ENCODE data around the gene TP53BP1.

Gene TP53BP1

GRCh38 chr15:43511012-43511885 lies 18.3 kb upstream of the TP53BP1 start:
- TF ChIP-seq ZNF274 (IDR thresholded peaks at IDR 0.05; ENCODE audit: low read depth, low read length) = no peak
- no peak for TF ChIP-seq YY1 (IDR thresholded peaks at IDR 0.05; ENCODE audit: insufficient read depth, insufficient read length)
- no peak for TF ChIP-seq SUZ12 (IDR thresholded peaks at IDR 0.05; ENCODE audit: extremely low read depth, insufficient read depth, insufficient read length)
- Histone ChIP-seq H3K4me3 (ENCODE audit: insufficient read length, low read depth) (peak overlapping the region; percentile 42), H3K9me3 (ENCODE audit: insufficient read depth, low read length) (no peaks in the 10 kb centered on the region), H3K4me1 (ENCODE audit: insufficient read depth, insufficient read length) (peaks cover 12% of the 10 kb centered on the region), H3K36me3 (ENCODE audit: insufficient read depth, insufficient read length, low read length) (no peaks in the 10 kb centered on the region), H3K27me3 (ENCODE audit: insufficient read depth, insufficient read length) (peaks cover 27% of the 10 kb centered on the region), H3K9ac (ENCODE audit: insufficient read length, low read depth) (peak overlapping the region; percentile 33)
- no peak for DNase-seq (ENCODE audit: low read depth, low spot score)

- H3K4me3 ChIP-seq (ENCODE audit: insufficient read length, low read depth) = peak overlapping the region; percentile 46
- H3K4me1 ChIP-seq (ENCODE audit: insufficient read depth, insufficient read length) = peaks cover 12% of the 10 kb centered on the region
- H3K9ac ChIP-seq (ENCODE audit: insufficient read length, low read depth) = peak overlapping the region; percentile 63
- no peaks in the 10 kb centered on the region for H3K36me3 ChIP-seq (ENCODE audit: insufficient read depth, insufficient read length, low read length)
- DNase-seq (ENCODE audit: low read depth, low spot score) = peak; percentile 95
- peaks cover 27% of the 10 kb centered on the region for H3K27me3 ChIP-seq (ENCODE audit: insufficient read depth, insufficient read length)
- H3K9me3 ChIP-seq (ENCODE audit: insufficient read depth, low read length) = no peaks in the 10 kb centered on the region
- TF ChIP-seq SUZ12 (IDR thresholded peaks at IDR 0.05; ENCODE audit: extremely low read depth, insufficient read depth, insufficient read length) = no peak
- TF ChIP-seq ZNF274 (IDR thresholded peaks at IDR 0.05; ENCODE audit: low read depth, low read length) = no peak
- no peak for TF ChIP-seq YY1 (IDR thresholded peaks at IDR 0.05; ENCODE audit: insufficient read depth, insufficient read length)
Observed at GRCh38 chr15:43510200-43511011, 17.4 kb upstream of the TP53BP1 start.

- peaks cover 27% of the 10 kb centered on the region for H3K27me3 ChIP-seq (ENCODE audit: insufficient read depth, insufficient read length)
- TF ChIP-seq ZNF274 (IDR thresholded peaks at IDR 0.05; ENCODE audit: low read depth, low read length) (no peak), SUZ12 (IDR thresholded peaks at IDR 0.05; ENCODE audit: extremely low read depth, insufficient read depth, insufficient read length) (no peak), YY1 (IDR thresholded peaks at IDR 0.05; ENCODE audit: insufficient read depth, insufficient read length) (no peak)
- DNase-seq (ENCODE audit: low read depth, low spot score) = no peak
- peaks cover 12% of the 10 kb centered on the region for H3K4me1 ChIP-seq (ENCODE audit: insufficient read depth, insufficient read length)
- no peak overlapping the region for H3K9ac ChIP-seq (ENCODE audit: insufficient read length, low read depth)
- H3K36me3 ChIP-seq (ENCODE audit: insufficient read depth, insufficient read length, low read length) = no peaks in the 10 kb centered on the region
- H3K4me3 ChIP-seq (ENCODE audit: insufficient read length, low read depth) = peak overlapping the region; percentile 46
- no peaks in the 10 kb centered on the region for H3K9me3 ChIP-seq (ENCODE audit: insufficient read depth, low read length)
Observed at GRCh38 chr15:43509660-43510199, 16.8 kb upstream of the TP53BP1 start.

DNA sequence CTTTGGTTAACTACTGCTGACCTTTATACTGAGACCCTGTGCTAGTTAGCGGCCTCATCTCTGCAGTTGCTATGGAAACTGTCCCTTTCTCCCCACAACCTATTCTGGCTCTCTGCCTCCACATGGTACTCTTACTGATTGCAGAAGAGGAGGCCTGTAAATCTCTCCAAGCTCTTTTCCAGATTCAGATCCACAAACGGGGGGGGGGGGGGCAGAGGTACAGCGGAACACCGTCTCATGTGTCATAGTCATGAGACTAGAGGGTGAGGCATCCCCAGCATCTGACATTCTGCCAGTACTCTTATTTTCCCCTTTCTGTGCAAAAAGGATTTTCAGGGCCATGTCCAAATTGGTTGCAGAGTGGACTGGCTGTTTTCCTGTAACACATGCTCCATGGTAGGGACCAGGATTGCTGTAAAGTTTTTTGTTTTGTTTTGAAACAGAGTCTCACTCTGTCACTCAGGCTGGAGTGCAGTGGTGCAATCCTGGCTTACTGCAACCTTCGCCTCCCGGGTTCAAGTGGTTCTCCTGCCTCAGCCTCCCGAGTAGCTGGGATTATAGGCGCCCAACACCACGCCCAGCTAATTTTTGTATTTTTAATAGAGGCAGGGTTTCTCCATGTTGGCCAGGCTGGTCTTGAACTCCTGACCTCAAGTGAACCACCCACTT lies 16.2 kb upstream of the TP53BP1 start:
- DNase-seq (ENCODE audit: low read depth, low spot score) = no peak
- Histone ChIP-seq H3K9ac (ENCODE audit: insufficient read length, low read depth) (no peak overlapping the region), H3K27me3 (ENCODE audit: insufficient read depth, insufficient read length) (peaks cover 27% of the 10 kb centered on the region), H3K36me3 (ENCODE audit: insufficient read depth, insufficient read length, low read length) (no peaks in the 10 kb centered on the region), H3K4me1 (ENCODE audit: insufficient read depth, insufficient read length) (peaks cover 12% of the 10 kb centered on the region), H3K4me3 (ENCODE audit: insufficient read length, low read depth) (no peak overlapping the region), H3K9me3 (ENCODE audit: insufficient read depth, low read length) (no peaks in the 10 kb centered on the region)
- no peak for TF ChIP-seq YY1 (IDR thresholded peaks at IDR 0.05; ENCODE audit: insufficient read depth, insufficient read length)
- no peak for TF ChIP-seq SUZ12 (IDR thresholded peaks at IDR 0.05; ENCODE audit: extremely low read depth, insufficient read depth, insufficient read length)
- no peak for TF ChIP-seq ZNF274 (IDR thresholded peaks at IDR 0.05; ENCODE audit: low read depth, low read length)

DNA sequence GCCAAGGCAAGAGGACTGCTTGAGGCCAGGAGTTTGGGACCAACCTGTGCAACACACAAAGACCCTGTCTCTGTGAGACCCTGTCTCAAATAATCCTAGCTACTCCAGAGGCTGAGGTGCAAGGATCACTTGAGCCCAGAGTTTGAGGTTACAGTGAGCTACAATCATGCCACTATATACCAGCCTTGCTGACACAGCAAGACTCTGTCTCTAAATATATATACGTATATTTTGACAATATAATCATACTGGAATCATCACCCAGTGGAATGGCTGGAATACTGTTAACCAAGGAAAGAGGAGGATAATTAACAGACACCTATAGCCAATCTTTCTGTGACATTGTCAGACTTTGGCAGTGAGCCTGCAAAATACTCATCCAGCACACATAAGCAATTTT lies 15.5 kb upstream of the TP53BP1 start:
- H3K36me3 ChIP-seq (ENCODE audit: insufficient read depth, insufficient read length, low read length) = no peaks in the 10 kb centered on the region
- TF ChIP-seq YY1 (IDR thresholded peaks at IDR 0.05; ENCODE audit: insufficient read depth, insufficient read length) = no peak
- TF ChIP-seq SUZ12 (IDR thresholded peaks at IDR 0.05; ENCODE audit: extremely low read depth, insufficient read depth, insufficient read length) = no peak
- TF ChIP-seq ZNF274 (IDR thresholded peaks at IDR 0.05; ENCODE audit: low read depth, low read length) = no peak
- H3K9ac ChIP-seq (ENCODE audit: insufficient read length, low read depth) = no peak overlapping the region
- H3K27me3 ChIP-seq (ENCODE audit: insufficient read depth, insufficient read length) = peaks cover 24% of the 10 kb centered on the region
- peaks cover 12% of the 10 kb centered on the region for H3K4me1 ChIP-seq (ENCODE audit: insufficient read depth, insufficient read length)
- H3K4me3 ChIP-seq (ENCODE audit: insufficient read length, low read depth) = no peak overlapping the region
- no peak for DNase-seq (ENCODE audit: low read depth, low spot score)
- no peaks in the 10 kb centered on the region for H3K9me3 ChIP-seq (ENCODE audit: insufficient read depth, low read length)

DNA sequence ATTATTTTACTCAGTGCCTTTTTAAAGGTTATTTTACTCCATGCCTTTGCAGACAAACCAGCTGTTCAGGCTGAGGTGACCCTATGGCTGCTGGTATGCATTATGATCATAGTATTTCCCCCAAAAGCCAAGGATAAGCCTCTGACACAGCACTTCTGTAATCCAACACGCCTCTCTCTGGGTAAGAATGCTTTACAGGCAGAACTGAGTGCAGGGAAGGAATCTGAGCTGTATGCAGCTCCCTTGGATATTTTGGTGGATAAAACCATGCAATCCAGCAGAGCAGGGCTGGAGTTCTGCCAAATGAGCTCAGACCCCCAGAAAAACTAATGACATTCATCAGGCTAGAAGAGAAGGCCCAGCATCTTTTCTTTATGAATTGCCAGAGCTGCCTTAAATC lies 12.8 kb upstream of the TP53BP1 start:
- no peak overlapping the region for H3K9ac ChIP-seq (ENCODE audit: insufficient read length, low read depth)
- no peak for TF ChIP-seq SUZ12 (IDR thresholded peaks at IDR 0.05; ENCODE audit: extremely low read depth, insufficient read depth, insufficient read length)
- H3K9me3 ChIP-seq (ENCODE audit: insufficient read depth, low read length) = no peaks in the 10 kb centered on the region
- no peak overlapping the region for H3K4me3 ChIP-seq (ENCODE audit: insufficient read length, low read depth)
- H3K36me3 ChIP-seq (ENCODE audit: insufficient read depth, insufficient read length, low read length) = no peaks in the 10 kb centered on the region
- no peak for DNase-seq (ENCODE audit: low read depth, low spot score)
- peaks cover 5% of the 10 kb centered on the region for H3K4me1 ChIP-seq (ENCODE audit: insufficient read depth, insufficient read length)
- no peaks in the 10 kb centered on the region for H3K27me3 ChIP-seq (ENCODE audit: insufficient read depth, insufficient read length)
